Measurements from ENCODE around the gene IL18R1.

DNA sequence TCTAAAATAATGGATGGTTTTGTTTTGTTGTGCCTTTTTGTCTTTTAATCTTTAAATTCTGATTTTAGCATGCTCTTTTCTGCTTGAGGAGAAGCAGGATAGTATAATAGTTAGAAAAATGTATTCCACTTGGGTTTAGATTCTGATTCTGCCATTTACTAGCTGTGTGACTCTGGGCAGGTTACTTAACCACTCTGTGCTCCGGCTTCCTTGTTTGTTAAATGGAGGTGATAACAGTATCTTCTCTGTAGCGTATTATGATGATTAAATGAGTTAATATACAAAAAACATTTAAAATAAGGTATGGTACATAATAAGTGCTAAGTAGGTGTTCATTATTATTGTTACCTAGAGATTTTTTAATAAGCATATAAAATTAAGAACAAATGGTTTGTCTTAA lies 40.4 kb downstream of the IL18R1 start:
- TF ChIP-seq, protein P1, sequence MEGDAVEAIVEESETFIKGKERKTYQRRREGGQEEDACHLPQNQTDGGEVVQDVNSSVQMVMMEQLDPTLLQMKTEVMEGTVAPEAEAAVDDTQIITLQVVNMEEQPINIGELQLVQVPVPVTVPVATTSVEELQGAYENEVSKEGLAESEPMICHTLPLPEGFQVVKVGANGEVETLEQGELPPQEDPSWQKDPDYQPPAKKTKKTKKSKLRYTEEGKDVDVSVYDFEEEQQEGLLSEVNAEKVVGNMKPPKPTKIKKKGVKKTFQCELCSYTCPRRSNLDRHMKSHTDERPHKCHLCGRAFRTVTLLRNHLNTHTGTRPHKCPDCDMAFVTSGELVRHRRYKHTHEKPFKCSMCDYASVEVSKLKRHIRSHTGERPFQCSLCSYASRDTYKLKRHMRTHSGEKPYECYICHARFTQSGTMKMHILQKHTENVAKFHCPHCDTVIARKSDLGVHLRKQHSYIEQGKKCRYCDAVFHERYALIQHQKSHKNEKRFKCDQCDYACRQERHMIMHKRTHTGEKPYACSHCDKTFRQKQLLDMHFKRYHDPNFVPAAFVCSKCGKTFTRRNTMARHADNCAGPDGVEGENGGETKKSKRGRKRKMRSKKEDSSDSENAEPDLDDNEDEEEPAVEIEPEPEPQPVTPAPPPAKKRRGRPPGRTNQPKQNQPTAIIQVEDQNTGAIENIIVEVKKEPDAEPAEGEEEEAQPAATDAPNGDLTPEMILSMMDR (IDR thresholded peaks at IDR 0.05; ENCODE audit: insufficient read depth, low read length, poor library complexity, severe bottlenecking), result no peak
- TF ChIP-seq EZH2phosphoT487 (conservative IDR thresholded peaks at IDR 0.05; ENCODE audit: low read length), result no peak
